ENCODE data around the gene ILF2. TPM values are rescaled to one million over a fixed set of nuclear protein-coding genes. Genes with fewer than 3 reads are reported as not detected.

Gene ILF2
- total RNA-seq, 4 donors from 2014 or later, result 110 to 138 (median 117) TPM

DNA sequence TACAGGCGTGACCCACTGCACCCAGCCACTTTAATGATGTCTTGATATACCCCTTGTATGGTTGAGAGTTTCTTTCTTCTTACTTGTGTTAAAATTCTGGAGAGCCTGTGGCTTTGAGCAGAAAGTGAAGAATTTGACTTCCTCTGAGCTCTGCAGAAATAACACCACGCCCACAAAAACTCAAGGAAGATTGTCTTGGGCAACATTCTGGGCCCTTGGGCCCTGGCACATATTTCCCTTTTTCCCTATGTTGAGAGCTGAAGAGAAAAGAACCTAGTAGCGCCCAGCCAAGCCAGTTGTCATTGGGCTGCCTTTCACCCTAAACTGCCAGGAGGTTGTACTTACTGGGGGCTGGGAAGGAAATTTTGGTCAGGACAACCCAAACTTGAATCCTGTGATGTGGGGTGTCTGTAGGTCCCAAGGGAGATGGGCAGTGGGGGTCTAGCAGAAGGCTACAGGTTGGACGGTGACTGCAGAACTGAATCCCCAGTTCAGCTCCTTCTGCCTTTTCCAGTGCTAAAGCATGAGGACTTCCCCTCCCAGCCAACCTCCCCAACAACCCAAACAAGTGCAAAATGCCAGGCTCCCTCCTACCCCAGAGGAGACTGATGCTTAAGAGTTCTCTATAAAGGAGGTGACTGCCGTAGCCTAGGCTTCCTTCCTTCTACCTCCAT lies 24.0 kb downstream of the ILF2 start:
- in situ Hi-C loops (cut with MboI; ENCODE audit: low sequenced_read_pairs in 4 of 4) (no loop called here), intact Hi-C loops (cut with DNase I; ENCODE audit: low total_unique reads) (no loop called here)
- H3K36me3 ChIP-seq, result peaks cover 0 to 43% of the 10 kb centered on the region in 2 donors
- peak overlapping the region; percentile 95 to 100 (median 100) for H3K27ac ChIP-seq
- peaks cover 44 to 70% of the 10 kb centered on the region in 2 donors for H3K4me1 ChIP-seq
- TF ChIP-seq POLR2A (IDR thresholded peaks at IDR 0.05), result no peak
- TF ChIP-seq, protein P1, sequence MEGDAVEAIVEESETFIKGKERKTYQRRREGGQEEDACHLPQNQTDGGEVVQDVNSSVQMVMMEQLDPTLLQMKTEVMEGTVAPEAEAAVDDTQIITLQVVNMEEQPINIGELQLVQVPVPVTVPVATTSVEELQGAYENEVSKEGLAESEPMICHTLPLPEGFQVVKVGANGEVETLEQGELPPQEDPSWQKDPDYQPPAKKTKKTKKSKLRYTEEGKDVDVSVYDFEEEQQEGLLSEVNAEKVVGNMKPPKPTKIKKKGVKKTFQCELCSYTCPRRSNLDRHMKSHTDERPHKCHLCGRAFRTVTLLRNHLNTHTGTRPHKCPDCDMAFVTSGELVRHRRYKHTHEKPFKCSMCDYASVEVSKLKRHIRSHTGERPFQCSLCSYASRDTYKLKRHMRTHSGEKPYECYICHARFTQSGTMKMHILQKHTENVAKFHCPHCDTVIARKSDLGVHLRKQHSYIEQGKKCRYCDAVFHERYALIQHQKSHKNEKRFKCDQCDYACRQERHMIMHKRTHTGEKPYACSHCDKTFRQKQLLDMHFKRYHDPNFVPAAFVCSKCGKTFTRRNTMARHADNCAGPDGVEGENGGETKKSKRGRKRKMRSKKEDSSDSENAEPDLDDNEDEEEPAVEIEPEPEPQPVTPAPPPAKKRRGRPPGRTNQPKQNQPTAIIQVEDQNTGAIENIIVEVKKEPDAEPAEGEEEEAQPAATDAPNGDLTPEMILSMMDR (IDR thresholded peaks at IDR 0.05 in 4 of 5, conservative IDR thresholded peaks at IDR 0.05 in 1 of 5), result no peak
- H3K9me3 ChIP-seq, result no peaks in the 10 kb centered on the region
- H3K27me3 ChIP-seq, result no peaks in the 10 kb centered on the region
- H3K4me3 ChIP-seq, result no peak overlapping the region
- DNase-seq (no peak), ATAC-seq (no peak)

DNA sequence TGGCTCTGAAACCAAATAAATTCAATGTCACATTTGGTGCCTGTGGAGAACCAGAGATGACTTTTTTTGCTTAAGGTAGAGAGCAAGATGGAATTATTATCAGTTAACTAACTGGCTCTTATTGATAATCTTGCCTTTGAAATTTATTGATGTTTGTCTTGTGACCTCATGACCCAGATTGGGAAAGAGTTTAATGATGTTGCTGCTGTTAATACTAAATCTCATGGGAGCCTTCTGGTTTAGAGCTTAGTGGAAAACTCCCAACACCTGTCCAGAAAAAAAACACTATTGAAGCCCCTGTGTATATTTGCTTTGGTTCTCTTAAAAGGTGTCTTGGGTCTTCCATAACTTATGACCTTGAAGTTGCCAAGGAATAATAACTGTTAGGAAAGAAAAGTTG lies 27.0 kb downstream of the ILF2 start:
- TF ChIP-seq, protein P1 (IDR thresholded peaks at IDR 0.05 in 4 of 5, conservative IDR thresholded peaks at IDR 0.05 in 1 of 5), result no peak
- no peak for TF ChIP-seq POLR2A (IDR thresholded peaks at IDR 0.05)
- intact Hi-C loops (cut with DNase I; ENCODE audit: low total_unique reads), result no loop called here
- Histone ChIP-seq H3K9me3 (no peaks in the 10 kb centered on the region), H3K27me3 (no peaks in the 10 kb centered on the region), H3K36me3 (peaks cover 0 to 68% of the 10 kb centered on the region in 2 donors), H3K27ac (peak overlapping the region; percentile 95 to 100 (median 100)), H3K4me1 (peaks cover 64 to 80% of the 10 kb centered on the region in 2 donors), H3K4me3 (no peak overlapping the region)
- in situ Hi-C loops (cut with MboI; ENCODE audit: low sequenced_read_pairs in 4 of 4), result no loop called here
- DNase-seq, result no peak
- ATAC-seq, result no peak

DNA sequence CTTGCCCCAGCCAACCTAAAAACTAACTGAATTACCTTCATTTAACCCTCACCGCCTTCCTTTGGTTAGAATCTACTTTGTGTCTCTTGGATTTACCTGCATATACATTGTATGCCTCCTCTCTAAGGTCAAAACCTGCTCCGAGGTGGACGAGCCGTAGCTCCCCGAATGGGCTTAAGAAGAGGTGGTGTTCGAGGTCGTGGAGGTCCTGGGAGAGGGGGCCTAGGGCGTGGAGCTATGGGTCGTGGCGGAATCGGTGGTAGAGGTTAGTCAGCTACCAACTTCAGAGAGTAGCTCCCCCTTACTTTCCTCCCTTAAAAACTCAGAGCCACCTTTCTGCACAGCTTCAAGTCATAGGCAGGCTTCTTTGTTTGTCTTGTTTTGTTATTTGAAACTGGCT lies 27.7 kb downstream of the ILF2 start:
- DNase-seq (no peak), ATAC-seq (no peak)
- intact Hi-C loops (cut with DNase I; ENCODE audit: low total_unique reads), result no loop called here
- Histone ChIP-seq H3K27ac (peak overlapping the region; percentile 95 to 100 (median 100)), H3K36me3 (peaks cover 0 to 75% of the 10 kb centered on the region in 2 donors), H3K4me3 (no peak overlapping the region), H3K9me3 (no peaks in the 10 kb centered on the region), H3K4me1 (peaks cover 66 to 80% of the 10 kb centered on the region in 2 donors), H3K27me3 (no peaks in the 10 kb centered on the region)
- in situ Hi-C loops (cut with MboI; ENCODE audit: low sequenced_read_pairs in 4 of 4), result no loop called here
- TF ChIP-seq, protein P1 (IDR thresholded peaks at IDR 0.05 in 4 of 5, conservative IDR thresholded peaks at IDR 0.05 in 1 of 5), result no peak
- no peak for TF ChIP-seq POLR2A (IDR thresholded peaks at IDR 0.05)

DNA sequence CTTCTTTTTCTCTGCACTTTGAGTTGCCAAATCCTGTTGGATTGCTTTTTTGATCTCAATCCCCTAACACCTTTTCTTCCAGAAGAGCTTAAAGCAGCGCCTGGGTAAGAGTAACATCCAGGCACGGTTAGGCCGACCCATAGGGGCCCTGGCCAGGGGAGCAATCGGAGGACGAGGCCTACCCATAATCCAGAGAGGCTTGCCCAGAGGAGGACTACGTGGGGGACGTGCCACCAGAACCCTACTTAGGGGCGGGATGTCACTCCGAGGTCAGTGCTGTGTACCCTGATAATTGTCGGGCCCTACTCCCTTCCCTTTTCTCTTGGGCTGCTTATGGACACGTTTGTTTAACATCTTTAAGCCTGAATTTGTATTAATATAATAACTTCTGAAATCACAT lies 28.6 kb downstream of the ILF2 start:
- Histone ChIP-seq H3K36me3 (peaks cover 0 to 79% of the 10 kb centered on the region in 2 donors), H3K27me3 (no peaks in the 10 kb centered on the region), H3K4me1 (peaks cover 71 to 81% of the 10 kb centered on the region in 2 donors), H3K27ac (peak overlapping the region; percentile 95 to 100 (median 100)), H3K9me3 (no peaks in the 10 kb centered on the region), H3K4me3 (no peak overlapping the region)
- DNase-seq (no peak), ATAC-seq (no peak)
- TF ChIP-seq POLR2A (IDR thresholded peaks at IDR 0.05), result no peak
- TF ChIP-seq, protein P1 (IDR thresholded peaks at IDR 0.05 in 4 of 5, conservative IDR thresholded peaks at IDR 0.05 in 1 of 5), result no peak
- intact Hi-C loops (cut with DNase I; ENCODE audit: low total_unique reads), result no loop called here
- in situ Hi-C loops (cut with MboI; ENCODE audit: low sequenced_read_pairs in 4 of 4), result no loop called here
